GM12874 (cell line): ENCODE measurements around the gene COL20A1.

Experiments used
- TF ChIP-seq, protein P1 (sequence below): IDR thresholded peaks from 2 replicates; pipeline ENCODE4 v1.5.1; 2011; ENCODE audit warnings: low read depth, mild to moderate bottlenecking, control low read depth, low read length, moderate library complexity; ENCODE audit not compliant: insufficient read depth

The COL20A1 gene

DNA sequence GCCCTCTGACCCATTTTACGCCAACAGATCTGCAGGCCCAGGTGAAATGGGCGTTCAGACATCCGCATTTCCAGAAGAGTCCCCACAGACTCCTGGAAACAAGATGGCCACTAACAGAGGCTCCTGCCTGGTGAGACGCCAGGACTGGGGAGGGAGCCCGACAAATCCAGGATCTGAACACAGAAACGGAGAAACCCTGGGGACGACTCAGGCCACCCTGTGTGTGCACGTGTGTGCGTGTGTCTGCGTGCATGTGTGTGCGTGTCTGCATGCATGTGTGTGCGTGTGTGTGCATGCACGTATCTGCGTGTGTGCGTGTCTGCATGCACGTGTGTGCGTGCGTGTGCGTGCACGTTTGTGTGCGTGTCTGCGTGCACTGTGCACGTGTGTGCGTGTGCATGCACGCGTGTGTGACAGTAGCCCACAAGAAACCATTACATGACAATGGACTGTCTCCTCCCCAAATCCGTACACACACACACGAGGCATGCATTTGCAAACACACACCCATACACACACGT lies 43.3 kb downstream of the COL20A1 start:
- TF ChIP-seq, protein P1, sequence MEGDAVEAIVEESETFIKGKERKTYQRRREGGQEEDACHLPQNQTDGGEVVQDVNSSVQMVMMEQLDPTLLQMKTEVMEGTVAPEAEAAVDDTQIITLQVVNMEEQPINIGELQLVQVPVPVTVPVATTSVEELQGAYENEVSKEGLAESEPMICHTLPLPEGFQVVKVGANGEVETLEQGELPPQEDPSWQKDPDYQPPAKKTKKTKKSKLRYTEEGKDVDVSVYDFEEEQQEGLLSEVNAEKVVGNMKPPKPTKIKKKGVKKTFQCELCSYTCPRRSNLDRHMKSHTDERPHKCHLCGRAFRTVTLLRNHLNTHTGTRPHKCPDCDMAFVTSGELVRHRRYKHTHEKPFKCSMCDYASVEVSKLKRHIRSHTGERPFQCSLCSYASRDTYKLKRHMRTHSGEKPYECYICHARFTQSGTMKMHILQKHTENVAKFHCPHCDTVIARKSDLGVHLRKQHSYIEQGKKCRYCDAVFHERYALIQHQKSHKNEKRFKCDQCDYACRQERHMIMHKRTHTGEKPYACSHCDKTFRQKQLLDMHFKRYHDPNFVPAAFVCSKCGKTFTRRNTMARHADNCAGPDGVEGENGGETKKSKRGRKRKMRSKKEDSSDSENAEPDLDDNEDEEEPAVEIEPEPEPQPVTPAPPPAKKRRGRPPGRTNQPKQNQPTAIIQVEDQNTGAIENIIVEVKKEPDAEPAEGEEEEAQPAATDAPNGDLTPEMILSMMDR: no peak

DNA sequence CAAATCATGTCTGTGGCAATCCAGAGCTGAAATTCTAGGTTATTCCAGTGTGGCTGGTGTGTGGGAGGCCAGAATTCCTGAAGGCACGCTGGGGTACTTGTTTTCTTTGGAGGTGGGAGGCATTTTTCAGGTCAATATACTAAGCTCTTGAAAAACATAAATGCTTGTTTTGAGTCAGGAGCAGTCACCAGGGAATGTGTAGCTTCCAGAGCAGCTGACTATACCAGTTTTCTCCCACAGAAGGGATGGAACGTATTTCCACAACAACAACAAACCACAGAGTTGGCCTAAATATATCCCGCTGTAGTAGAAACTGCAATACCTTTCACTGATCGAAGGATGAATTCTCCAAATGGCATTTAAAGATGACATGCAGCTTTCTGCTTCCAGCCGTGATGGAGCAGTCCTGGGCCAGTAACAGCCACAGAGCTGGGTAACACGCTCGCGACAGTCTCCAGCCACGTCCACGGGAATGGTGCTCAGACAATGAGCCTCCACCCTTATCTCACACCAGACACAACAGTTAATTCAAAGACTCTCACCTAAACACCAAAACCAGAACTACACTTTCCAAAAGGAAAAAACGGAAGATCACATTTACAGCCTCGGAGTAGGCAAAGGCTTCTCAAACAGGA lies 44.9 kb downstream of the COL20A1 start:
- TF ChIP-seq, protein P1: no peak

DNA sequence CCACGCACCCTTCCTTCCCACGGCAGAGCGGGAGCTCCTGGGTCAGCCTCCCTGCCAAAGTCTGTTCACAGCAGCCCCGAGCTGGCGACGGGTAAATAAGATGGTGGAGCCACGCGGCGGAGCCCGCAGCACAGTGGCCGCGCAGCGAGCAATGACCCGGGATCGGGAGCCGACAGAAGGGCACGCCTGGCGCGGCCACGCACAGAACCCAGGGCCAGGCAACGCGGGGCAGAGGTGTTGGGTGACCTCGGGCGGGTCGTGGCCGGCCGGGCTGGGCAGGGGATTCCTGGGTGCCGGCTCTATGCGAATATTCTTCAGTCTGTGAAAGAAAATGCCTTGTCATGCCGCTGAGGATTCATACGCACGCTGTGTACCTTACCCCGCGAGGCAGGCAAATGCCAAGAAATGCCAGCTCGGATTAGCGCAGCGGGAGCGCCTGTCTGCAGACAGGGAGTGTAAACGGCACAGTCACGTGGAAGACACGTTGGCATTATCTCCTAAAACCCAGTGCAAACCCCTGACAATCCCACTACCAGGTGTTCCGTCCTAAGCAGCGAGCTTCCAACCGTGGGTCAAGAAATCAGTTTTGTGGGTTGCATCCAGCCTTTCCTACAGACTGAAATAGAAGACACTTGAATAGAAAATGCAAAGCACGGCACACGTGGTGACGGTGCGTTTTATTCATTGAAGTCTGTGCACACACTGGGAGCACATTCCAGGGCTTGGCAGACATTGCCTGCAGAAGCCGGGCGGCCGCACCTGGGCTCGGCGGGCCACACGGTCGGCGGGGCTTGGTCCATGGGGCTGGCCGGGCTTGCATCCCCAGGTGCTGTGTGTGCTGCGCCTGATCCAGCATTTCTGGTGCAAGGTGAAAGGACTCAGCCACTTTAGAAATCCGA lies 49.8 kb downstream of the COL20A1 start:
- TF ChIP-seq, protein P1: no peak

DNA sequence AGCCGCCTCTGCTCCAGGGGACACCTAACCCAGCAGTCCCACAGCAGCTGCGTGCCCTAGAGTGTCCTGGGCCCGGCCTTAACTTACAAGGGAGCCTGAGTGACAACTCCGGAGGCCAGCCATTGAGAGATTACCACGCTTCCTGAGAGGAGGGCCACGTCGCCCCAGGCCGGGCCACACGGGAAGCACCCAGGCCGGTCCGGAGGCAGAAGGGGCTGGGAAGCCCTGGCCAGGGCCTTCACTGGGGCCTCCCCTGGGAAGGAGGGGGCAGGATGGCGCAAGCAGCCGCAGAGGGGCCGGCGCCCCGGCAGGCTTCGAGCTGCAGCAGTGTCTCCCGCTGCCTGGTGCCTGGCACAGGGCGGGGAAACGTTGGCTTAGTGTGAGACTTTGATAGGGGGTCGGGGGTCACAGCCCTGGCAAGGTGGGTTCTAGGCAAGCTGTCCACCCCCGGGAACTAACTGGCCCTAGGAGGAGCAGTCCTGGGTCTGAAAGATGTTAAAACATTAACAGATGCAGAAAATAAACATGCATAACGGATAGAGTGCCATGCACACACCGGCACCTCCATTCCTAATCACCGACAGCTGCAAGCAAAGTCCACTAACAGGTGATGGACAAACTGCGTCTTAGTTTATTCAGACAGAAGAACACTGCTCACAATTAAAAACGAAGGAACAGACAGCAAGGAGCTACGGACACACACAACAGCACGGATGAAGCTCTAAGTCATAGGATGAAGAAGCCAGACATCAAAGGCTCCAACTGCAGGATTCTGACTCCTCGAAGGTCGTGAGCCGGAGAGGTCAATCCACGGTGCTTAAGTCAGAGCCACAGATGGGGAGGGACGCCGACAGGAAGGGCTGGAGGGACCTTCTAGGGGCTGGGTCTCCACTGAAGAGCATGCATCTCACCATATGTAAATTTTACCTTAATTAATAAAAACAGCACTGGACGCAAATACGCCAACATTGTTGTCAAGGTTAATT lies 50.8 kb downstream of the COL20A1 start:
- TF ChIP-seq, protein P1: no peak

DNA sequence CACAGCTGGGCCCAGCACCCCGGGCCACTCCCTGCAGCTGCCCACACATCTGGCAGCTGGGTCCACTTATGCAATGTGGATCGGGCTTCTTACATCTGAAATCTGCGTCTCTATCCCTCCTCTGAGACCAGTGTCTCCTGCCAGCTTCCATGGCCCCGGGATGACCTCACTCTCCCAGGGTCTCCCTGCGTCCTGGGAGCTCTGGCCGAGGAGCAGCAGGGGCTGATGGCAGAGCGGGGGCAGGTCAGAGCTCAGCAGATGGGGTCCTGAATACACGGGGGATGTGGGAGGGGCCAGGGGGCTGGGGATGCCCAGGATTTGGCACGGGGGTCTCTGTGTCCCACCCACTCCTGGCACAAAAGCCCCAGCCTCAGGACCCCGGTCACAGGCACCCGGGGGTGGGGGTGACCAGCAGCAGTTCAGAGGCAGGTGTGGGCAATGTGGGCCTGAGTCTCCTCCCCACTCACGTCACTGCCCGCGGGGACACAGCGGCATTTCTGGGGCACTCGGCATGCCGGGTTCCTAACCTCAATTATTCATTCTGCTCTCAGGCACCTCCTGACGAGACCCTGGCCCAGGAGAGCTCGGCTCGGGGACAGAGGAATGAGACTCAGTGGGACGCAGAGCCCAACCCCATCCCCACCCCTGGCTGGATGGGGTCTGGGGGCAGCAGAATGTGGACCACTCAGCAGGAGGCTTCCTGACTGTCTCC lies 51.8 kb downstream of the COL20A1 start:
- TF ChIP-seq, protein P1: no peak

DNA sequence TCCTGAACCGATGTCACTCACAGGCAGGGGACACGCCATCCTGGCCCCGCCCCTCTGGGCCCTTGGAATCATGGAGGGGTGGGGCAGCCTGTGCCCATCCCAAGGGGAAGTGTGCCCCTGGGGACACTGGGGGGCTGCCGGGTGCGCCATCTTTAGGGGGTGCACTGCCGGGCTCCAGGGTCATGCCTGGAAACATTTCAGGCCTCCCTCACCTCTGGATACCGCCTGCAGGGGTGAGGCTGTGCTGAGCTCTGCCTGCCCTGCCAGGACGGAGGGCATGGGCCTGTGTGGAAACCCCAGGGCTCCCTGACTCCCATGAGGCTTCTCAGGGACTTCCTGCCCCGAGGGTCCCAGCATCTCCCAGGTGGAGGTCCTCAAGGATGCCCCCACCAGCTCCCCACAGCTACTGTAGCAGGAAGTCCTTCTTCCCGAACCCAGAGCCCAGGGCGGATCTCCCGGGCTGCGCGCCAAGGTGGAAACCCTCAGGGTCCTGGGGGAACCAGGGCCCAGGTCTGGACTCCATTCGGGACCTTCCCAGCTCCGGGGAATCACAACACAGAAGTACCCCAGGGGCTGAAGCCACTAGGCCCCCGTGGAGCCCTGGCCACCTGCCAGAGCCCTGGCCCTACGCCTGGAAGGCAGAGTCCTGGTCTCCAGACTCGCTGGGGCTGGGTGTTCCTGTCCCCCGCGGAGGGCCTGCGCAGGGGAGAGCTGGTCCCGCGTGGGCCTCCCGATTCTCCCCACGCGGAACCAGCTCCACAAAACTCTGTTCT lies 52.5 kb downstream of the COL20A1 start:
- TF ChIP-seq, protein P1: no peak
